GM21619 (cell line): Measurements from ENCODE around the gene CUX1.

Source experiments
- ATAC-seq: cut with Tn5 transposase; IDR thresholded peaks from one replicate; pipeline ENCODE4 v1.9.1; 2021; ENCODE audit not compliant: unreplicated experiment

CUX1 gene

DNA sequence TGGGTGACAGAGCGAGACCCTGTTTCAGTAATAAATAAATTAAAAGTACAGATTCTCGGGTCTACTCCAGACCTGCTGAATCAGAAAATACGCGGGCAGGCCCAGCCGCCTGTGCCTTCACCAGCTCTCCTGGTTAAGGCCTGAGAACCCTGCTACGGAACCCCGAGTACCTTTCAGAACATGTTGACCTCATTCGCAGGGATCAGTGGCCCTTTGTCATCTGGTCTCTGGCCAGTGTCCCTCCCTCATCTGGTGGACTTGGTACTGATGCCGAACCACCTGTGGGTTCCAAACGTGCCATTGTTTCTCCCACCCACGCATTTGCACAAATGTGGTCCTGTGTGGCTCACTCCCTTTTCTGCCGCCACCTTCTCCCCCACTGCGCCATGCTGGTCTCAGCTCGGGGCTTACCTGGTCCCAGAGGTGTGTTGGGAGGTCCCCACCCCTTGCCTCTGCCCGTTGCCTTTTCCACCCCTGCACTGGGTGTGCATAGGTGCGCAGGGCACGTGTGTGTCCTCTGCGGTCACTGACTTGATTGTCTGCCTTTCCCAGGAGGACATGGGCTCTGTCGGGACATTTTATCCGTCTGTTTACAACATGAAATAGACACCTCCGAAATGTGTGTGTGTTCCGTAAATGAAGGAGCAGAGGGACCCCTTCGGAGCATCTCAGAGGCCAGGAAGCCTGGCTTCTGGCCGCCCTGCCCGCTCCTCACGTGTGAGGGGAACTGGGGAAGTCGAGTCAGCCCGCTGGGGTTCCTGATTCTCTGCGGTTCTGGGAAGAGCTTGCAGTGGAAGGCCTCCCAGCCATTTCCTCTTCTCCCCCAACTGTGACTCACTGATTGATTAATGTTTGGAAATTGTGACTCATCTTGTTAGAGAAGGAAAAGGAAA, 135.2 kb downstream of the CUX1 start:
- no peak for ATAC-seq

DNA sequence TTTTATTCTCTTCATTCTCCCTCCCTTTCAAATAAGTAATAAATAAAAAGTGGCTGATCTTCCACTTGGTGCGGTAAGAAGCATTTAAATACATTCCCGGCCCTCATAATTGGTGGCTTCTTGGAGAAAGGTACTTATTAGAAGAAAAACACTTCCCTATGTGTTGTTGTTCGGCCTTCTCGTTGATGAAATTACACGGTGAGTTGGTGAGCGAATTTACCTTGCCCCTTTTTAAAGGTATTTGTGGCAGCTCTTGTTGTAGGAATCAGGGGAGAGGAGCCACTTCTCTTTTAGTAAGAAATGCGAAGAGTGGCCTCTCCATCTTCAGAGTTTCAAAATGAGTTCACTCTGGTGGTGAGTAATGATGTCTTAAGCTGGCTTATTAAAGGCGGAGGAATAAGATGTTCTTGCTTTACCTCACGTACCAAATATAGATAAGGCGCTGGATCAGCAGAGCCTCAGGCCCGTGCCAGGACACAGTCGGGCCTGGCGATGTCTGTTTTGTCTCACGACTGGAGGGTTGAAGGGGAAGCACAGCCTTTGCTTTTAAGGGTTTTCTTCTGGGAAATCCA, 135.9 kb downstream of the CUX1 start:
- ATAC-seq, result no peak

DNA sequence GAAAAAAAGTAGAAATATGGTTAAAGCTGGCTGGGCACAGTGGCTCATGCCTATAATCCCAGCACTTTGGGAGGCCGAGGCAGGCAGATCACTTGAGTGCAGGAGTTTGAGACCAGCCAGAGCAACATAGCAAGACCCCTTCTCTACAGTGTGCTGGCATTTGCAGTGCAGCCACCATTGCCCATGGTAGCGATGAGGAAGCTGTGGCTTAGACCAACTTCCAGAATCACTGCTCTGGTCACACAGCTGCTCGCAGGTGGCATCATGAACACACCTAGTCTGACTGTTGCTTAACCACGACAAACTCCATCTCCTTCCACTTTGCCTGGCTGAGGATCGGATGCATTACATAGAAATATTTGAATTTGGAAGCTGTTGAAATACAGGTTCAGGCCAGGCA, 137.1 kb downstream of the CUX1 start:
- no peak for ATAC-seq

GRCh38 chr7:101956130-101956529, 138.7 kb downstream of the CUX1 start:
- no peak for ATAC-seq

DNA sequence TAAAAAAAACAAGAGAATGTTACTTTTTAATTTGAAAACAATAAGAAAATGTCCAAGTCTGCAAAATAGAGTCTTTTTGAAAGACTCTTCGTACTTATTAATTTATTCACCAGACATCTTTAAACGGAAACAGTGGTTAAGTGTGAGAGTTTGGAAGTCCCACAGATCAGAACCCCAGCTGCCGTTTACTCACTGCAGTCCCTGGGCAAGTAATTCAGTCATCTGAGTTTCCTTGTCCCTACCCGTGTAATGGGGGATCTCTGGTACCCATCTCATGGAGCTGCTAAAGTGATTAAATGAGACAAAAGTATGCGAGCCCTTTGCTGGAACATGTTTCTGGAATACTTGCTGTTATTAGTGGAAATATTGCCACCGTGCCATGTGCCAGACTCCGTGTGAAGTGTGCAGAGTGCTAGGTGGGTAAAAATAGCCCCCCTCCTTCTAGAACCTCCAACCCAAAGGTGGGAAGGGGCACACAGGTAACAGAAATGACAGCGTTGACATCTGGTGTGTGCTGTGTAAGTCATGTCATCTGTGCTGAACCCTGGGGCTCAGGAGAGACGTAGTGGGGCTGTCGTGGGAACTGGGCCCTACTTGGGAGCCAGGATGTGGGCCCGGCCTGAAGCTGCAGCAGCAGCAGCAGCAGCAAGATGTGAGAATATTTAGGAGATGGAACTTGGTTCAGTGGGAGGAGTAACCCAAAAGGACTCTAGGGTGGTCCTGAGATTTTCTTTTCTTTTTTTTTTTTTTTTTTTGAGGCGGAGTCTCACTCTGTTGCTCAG, 140.5 kb downstream of the CUX1 start:
- ATAC-seq, result no peak

DNA sequence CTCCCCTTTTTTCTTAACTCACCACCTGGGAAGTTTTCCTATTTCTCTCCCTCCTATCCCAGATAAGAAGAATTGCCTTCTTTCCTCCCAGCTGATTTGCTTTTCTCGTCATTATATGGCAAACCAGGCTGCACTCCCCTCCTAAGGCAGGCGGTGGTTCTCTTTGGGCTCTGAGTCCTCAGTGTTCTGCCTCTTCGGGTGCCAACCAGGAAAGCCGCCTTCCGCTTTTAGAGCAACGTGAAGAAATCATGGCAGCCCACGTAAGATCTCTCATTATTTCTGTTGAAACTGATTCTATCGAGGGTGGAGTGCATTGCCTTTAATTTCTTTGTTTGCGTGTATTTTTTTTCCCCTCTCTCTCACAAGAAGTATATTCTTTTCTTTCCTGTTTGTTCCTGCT, 141.9 kb downstream of the CUX1 start:
- ATAC-seq, result no peak

- ATAC-seq, result no peak
These were observed 142.4 kb downstream of the CUX1 start for GRCh38 chr7:101959829-101960228.

DNA sequence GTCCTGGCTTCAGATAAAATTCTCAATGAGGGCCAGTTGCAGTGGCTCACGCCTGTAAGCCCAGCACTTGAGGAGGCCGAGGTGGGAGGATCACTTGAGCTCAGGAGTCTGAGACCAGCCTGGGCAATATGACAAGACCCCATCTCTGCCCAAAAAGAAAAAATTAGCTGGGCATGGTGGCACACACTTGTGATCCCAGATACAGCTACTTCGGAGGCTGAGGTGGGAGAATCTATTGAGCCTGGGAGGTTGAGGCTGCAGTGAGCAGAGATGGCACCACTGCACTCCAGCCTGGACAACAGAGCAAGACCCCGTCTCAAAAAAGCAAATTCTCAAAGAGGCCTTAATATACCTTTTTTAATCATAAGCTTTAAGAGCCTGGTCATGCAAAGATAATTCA, 142.9 kb downstream of the CUX1 start:
- no peak for ATAC-seq

GRCh38 chr7:101960985-101961708, 143.7 kb downstream of the CUX1 start:
- no peak for ATAC-seq

- no peak for ATAC-seq
These were observed 144.4 kb downstream of the CUX1 start for GRCh38 chr7:101961811-101962210.

DNA sequence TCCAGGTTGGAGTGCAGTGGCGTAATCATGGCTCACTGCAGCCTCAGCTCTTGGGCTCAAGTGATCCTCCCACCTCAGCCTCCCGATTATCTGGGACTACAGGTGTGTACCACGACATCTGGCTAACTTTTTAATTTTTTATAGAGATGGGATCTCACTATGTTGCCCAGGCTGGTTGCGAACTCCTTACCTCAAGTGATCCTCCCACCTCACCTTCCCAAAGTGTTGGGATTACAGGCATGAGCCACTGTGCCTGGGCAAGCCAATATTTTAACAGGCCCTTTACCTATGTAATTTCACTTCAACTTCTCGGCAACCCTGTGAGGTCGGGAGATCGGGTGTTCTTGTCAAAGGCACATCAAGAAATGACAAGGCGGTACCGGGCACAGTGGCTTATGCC, 146.3 kb downstream of the CUX1 start:
- no peak for ATAC-seq

GRCh38 chr7:101964680-101965452, 147.4 kb downstream of the CUX1 start:
- ATAC-seq, result no peak

- ATAC-seq, result no peak
These were observed 151.5 kb downstream of the CUX1 start for GRCh38 chr7:101968720-101969466.

DNA sequence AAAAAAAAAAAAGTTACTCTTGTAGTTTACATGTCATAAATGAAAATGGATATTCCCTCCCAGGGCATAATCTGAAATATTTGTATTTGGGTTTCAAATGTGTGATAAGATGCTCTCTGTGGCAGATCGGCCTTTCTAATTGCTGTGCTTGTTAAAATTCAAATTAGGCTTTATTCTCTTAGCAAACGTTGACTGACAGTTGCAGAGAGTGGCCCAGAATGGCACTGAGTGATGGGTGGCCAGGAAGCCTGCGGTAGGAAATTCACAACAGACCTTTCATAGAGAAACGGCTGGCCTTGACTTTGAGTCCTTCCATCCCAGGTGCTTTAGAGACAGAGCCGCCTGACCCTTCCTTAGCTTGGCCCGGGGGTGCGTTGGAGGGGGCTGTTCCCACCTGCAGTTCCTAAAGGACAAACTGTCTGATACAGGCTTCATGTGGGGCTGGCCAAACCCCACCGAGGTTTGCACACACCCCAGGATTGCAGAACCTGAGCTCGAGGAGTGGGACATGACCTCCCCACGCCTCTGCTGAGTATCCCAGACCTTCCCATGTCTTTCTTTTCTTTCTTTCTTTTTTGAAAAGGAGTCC, 152.7 kb downstream of the CUX1 start:
- ATAC-seq, result no peak

DNA sequence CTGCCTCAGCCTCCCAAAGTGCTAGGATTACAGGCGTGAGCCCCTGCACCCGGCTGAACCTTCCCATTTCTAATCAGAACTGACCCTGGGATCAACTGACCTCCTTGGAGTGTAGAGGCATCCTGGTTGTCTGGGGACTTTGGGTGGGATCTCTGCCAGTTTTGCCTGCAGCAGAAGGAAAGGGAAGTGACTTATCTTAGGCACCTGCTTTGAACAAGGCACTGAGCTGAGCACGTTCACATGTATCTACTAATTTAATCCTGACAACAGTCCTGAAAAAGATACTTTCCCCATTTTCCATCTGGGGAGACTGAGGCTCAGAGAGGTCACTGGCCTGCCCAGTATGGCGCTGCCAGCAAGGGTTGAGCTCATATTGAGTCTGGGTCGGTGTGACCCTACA, 153.4 kb downstream of the CUX1 start:
- ATAC-seq, result no peak

- no peak for ATAC-seq
These were observed 154.0 kb downstream of the CUX1 start for GRCh38 chr7:101971457-101971856.

GRCh38 chr7:101972627-101973026, 155.2 kb downstream of the CUX1 start:
- ATAC-seq, result no peak

GRCh38 chr7:101973130-101973529, 155.7 kb downstream of the CUX1 start:
- ATAC-seq, result no peak

GRCh38 chr7:101974393-101974792, 157.0 kb downstream of the CUX1 start:
- no peak for ATAC-seq
